Stimulated activated CD8-positive, alpha-beta memory T cell treated with anti-CD3 and anti-CD28 coated beads, Interleukin-12 subunit alpha, Interleukin-12 subunit beta, amount 100 ng/mL, for 24 hours (primary cell): ENCODE results near the gene DGKB.

Source experiments
- DNase-seq: peaks from one replicate; pipeline ENCODE4 v3.0.0-alpha.2; 2020; ENCODE audit errors: extremely low read depth

The DGKB gene

DNA sequence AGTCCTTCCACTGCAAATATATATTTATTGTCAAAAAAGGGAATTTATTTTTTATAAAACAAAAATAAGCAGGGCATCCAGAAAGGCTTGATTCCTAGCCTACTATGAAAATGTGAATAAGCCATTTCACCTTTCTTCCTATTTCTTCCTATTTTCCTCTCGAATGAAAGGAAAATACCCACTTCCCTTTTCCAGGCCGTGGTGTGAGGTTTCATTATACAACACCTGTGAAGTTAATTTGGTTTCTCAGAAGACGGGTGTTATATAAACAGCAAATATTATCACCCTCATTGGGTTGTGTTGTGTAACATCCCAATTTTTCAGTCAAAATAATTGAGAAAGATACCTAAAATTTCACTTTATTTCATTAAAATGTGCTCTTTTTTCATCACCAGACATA lies 214.3 kb downstream of the DGKB start:
- no peak for DNase-seq

DNA sequence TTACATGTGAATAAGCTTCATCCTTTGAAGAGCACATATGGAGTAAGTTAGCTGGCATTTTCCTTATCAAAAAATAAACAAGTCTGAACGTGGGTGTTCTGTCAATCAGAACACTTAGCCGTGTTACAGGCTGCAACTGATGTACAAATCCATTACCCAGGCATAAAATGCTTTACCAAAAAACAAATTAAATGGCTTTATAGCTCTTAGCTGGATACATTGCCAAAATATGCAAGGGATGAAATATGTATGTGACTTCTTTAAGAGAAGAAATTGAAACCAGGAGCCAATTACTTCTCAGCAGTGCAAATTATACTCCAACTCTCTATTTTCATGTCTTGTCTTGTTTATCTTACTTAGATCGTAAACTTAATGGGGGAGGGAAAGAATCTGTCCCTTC lies 214.8 kb downstream of the DGKB start:
- no peak for DNase-seq

DNA sequence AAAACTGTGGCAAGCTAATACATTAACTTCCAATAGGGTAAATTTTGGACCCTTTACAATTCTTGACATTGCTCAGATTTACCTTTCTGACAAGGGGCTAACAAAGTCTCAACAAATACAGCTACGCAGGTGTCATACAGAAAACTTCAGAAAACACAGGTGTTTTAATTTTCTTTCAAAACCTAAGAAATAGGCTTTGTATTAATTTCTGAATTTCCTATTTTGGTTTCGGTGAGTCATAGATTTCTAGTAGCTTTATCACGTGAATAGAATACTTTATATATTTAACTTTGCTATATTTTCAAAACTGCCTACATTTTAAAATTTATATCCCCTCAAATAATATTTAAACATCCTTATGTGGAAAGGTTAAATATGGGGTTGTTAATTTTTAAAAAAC lies 215.3 kb downstream of the DGKB start:
- DNase-seq: no peak

DNA sequence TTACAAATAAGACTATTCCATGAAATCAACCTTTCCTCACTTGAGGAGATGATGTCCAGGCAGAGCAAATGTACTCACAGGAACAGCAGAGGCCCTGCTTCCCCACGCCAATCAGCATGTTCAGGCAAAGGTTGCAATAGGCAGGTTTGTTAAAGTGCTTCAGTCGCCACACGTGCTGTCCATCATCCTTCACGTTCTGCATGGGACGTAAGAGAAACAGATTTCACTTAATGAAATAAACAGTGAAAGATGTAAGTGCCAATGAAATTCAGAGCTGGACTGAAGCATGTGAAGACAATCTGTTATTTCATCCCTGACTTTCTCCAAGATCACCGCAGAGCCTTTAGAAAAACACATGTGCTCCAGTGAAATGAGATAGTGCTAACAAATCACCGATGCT lies 217.4 kb downstream of the DGKB start:
- DNase-seq: no peak

DNA sequence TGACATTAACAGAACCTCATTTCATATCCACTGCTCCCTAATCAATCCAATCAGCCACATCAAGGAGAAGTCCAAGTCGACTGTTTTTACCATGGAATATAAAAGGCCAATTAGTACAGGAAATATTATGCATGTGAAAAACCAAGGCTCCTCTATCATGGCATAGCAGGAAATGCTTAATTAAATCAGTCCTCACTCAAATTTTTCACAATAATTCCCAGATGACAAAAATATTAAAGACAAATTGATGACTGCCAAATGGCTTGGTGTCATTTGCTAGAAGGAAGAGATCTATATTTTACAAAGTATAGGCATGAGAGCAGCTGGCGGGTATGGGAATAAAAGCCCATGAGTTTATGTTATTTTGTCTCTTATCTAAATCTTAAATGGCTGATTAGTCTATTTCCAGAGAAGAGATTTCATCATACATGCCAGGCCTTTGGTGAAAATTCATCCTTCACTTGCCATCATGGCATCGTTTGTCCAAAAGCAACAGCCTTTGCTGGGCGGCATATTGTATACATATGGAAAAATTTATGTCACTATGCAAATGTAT lies 219.6 kb downstream of the DGKB start:
- no peak for DNase-seq

DNA sequence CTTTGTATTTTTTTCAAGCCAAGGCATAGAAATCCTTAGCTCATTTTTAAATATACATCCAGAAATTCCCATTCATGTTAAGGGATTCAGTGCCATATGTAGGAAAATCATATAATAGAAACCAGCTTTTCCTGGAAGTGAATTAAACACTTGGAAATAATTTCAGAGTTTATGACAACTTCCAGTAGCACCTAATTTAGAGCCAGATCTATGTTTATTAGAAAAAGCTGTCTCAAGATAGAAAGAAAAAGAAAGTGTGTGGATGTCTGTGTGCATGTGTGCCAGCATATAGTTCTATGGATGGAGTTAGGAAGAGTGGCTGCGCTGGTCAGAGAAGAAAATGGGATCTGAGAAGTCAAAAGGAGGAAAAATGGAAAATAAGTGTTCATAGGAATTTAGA lies 225.7 kb downstream of the DGKB start:
- no peak for DNase-seq

DNA sequence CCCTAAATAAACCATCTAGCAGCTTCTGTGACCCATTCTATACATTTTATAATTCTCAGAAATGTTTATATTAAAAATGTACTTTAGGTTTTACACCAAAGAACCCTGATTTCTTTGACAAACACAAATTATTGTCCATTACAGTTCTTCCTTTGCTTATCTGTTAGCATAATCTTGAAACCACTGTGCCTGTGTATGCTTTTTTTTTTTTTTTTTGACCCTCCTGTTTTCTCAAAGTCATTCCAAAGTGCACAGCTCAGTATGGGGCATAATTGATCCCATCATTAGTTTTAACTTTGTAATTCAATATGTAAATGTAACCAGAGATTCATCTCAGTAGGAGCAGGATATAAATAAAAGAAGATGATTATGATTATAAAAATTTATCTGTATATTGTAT lies 229.3 kb downstream of the DGKB start:
- no peak for DNase-seq

DNA sequence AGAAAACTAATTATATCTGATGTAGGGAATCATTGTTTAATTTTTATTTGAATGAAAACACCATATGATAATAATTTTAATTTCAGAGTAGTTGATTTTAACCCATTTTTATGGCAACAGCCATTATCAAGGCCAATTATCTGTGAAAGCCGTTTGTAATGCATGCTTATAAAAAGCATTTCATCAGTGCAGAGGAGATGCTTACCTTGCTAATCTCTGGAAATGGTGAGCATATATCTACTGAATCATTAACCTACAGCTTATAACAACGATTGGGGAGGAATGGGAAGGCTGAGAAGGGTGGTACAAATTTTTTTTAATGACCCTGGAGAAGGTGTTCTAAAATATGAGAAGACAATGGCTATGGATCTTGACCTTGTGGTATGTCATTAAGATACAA lies 235.6 kb downstream of the DGKB start:
- no peak for DNase-seq

DNA sequence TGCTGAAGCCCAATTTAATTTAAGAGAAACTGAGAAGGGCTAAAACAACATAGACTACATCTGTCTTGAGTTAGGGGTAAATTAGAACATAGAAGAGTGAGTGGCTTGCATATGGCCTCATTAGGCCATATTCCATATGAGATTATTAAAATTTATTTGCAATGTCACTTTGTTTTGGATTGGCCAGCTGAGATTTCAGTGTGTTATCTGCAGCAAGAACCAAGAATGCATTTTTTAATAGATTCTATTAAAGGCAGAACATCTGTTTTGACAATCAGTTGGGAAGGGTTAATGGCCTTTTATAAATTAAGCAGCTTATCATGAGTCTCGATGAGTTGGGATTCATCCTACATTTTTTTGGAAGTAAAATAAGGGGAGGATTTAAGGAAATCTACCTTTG lies 236.2 kb downstream of the DGKB start:
- no peak for DNase-seq

DNA sequence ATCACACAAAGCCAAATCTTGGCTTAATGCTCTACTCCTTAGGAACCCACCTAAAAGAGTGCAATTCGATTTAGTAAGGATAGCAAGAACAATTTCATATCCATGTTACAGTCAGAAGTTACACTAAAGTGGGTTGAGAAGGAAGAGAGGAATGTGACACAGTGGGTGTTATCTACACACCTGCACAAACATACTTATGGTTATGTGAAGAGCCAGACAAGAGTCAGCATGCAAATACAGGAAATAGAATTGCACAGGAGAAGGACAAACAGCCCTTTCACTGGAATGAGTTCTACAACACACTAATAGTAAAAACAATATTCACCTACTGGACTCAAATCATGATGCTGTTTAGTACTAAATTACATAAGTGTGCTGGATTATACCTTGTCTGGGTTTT lies 262.8 kb downstream of the DGKB start:
- DNase-seq: no peak

DNA sequence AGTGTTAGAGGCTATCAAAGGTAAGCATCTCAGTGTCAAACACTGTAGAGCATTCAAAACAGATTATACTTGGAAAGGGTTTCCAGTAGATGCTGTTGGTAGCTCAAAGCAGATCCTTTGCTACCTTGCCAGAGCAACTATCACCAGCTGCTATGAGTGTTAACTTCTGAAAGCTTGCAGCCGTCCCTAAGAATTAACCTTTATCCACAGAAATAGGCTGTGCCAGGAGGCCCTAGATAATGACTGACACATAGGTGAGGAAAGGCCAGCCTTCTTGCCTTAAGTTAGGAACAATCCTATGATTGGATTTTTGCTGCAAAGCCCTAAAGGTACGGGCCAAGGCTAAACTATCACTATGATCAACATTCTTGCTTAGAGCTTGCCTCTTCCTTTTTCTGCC lies 263.2 kb downstream of the DGKB start:
- DNase-seq: no peak

DNA sequence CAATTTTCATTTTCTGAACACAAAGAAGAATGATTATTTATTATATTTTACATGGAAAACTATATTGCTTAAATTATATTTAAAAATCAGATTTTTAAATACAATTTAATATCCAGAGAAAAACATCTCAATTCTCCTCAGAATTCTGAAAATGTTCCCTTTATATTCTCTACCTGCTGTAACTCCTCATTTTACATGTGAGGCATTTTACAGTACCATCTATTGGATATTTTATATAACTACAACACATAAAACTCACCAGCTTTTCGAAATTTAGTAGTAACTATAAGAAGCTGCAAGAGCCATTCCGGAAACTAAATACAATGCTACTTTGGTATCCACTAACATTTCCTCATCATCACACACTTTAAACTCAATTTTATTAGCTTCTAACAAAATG lies 264.6 kb downstream of the DGKB start:
- no peak for DNase-seq

DNA sequence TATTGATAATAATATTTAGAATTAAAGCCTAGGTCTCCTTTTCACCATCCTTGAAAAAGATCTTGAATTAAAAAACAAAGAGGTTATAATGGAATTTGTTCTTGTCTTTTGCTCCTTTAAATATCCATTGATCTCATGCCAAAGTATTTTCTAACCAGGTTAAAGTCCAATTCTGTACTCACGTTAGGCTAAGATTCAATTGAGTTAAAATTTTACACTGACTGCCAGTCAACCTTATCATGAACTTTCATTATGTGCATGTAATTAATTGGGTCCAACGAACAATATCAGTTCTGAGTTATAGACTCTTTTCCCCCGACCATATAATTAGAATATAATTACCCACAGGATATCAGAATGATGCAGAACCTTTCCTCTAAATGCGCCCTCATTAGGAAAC lies 266.6 kb downstream of the DGKB start:
- no peak for DNase-seq

DNA sequence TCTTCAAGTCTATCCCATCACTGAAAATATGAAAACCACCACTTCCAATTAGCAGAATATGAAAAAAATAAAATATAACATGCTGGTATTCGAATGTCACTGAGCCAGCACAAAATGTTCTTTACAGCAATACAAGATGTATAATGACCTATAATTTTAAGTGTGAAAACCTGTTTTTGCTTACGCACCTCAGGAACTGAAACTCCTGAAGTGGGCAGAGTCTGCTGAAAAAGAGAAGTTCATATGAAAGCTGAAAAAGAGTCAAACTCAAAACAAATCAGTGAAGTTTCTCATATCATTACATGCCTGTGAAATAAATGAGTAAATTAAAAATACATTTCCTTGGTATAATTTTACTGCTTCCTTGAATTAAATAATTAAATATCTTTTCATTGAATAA lies 272.5 kb downstream of the DGKB start:
- no peak for DNase-seq

DNA sequence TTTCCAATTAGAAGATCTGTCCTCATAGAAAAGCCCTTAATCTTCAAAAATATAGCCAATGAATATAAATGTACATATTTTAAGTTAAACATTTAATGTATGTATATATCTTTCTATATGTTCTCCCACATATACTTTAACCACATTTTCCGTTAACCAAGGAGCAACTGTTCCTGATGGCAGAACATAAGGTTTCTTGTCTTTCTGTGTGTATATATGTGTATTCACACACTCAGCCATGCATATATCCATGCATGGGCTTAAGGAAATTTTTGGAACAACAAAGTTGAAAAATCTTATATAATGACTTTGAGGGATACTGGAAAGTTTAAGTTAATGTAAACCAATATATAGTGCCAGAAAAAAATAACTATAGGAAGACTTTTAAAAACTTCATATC lies 274.0 kb downstream of the DGKB start:
- DNase-seq: no peak

DNA sequence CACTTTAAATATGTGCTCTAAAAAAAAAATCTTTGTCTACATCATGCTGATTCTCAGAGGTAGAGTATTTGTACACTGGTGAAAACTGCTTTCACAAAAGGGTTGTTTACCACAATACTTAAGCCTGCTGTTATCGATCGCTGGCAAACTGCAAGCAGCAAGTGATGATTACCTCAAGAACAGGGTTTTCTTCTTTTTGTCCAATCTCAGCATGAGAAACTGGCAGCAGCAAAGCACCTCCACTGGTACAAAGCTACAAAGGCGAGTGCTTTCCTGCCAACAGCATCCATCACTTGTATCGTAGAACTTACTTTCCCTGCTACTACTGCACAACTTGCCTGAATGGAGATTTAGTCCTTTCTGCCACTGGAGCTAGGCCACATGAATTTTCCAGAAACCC lies 276.5 kb downstream of the DGKB start:
- no peak for DNase-seq

DNA sequence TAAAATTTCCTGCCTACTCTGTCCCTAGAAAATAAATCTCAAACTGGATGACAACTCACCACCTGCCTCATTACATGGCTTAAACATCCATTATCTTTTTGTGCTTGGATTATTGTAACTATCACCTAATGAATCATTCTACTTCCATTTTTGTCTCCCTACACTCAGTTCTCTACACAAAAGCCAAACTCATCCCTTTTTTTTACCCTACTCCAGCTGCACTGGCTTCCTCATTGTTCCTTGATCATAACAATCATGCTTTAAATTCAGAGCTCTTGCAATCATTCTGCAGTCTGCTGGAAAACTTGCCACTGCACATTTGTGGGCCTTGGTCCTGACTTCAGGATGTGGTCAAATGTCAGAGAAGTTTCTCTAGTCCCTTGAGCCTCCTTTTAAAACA lies 280.0 kb downstream of the DGKB start:
- DNase-seq: no peak

DNA sequence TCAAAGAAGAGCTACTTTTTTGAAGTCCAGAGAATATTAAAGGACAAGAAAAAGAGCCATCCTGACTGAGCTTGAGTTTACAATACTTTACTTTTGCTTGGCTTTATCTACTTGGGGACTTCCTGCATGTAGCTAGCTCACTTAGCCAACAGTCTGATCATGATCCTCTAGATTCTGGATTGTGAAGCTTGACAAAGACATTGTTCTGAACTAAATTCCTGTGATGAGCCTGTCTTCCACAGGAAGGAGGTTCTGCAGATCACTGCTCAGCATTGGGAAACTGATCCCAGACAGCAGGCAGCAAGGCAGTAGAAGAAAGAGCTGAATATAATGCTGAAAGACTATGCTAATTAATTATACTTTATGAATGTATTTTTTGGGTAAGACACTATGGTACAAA lies 296.4 kb downstream of the DGKB start:
- DNase-seq: no peak

DNA sequence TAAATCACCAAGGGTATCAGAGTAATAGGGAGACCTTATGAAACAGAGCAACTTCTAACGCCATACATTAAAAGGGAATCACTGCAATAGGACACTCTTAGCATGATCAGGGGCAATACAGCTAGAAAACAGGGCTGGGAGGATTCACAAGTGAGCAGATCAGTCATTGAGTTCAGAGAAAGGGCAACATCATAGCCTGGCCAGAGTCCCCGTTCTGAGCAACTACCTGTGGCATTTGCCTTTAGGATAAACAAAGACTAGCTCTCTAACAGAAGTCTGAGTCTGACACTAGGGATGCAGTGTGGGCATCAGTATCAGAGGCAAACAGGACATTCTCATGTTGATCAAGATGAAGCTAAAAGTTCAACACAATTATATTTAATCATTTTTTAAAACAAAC lies 297.9 kb downstream of the DGKB start:
- no peak for DNase-seq

DNA sequence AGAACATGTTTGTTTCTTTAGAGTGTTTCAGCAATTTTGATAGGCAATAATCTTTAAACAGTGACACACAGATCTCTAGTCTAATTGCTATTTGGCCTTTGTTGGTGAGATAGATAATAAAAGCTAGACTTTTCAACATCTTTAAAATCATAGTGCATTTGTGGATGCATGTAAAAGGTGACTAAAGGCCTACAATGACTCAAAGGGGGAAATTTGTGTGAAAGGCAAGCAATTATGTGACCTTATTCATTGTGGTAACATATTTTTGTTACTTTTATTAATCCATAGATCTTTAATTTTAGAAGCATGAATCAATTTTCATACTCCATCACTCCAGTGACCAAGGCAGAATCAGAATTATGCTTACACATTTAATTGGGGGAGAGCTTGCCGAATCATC lies 299.7 kb downstream of the DGKB start:
- no peak for DNase-seq

DNA sequence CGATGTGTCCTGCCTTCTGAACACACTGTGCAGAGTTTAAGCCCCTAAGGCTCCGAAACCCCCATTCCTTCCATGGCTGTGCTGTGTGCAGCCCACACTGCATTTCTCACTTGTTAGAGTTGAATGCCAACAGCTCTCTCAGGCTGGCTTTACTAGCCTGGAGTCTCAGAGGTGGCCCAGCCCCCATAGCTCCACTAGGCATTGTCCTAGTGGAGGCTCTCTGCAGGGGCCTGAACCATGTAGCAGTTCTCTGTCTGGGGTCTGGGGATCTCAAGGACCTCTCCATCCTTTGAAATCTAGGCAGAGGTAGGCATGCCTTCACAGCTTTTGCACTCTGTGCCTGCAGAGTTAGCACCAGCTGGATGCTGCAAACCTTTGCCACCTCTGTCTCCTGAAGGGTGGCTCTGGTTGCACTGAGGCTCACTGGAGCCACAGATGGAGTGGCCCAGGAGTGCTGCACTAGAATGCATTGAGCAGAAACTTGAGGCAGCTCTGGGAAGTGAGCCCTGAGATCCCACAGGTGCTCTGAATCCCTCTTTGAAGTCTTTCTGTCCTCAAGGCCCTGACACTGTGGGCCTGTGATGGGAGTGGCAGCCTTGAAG lies 301.7 kb downstream of the DGKB start:
- no peak for DNase-seq

DNA sequence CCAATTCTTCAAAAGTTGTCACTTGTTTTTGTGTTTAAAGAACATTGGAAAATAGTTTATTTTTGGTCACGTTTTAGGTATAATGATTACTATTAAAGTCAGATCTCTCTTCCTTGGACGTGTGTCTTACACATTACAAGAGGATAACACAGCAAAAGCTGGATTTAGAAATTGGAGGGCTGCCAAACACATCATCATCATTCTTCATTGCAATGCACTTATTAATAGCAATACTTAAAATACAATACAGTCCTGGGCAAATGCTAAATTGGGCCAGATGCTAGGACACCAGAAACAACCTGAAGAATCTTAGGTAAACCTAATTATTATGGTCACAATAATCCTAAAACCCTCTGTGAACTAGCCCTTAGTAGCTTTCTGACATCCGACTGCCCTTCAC lies 303.6 kb downstream of the DGKB start:
- no peak for DNase-seq

DNA sequence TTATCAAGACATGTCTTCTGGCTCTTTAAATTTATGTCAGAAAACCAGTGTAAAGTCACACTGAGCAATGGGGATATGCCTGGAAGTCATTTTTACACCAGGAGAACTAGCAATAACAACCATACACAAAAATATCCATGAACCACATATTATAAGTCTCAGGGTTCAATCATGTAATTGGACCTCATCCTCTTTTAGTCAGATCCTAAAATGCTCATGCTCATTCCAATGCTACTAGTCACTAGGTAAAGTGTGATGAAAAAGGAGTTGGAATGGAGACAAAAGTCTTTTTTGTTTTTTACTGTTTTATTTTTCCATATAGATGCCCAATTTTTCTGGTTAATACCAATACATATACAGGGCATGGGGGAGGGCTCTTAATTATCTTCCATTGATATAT lies 306.1 kb downstream of the DGKB start:
- no peak for DNase-seq

DNA sequence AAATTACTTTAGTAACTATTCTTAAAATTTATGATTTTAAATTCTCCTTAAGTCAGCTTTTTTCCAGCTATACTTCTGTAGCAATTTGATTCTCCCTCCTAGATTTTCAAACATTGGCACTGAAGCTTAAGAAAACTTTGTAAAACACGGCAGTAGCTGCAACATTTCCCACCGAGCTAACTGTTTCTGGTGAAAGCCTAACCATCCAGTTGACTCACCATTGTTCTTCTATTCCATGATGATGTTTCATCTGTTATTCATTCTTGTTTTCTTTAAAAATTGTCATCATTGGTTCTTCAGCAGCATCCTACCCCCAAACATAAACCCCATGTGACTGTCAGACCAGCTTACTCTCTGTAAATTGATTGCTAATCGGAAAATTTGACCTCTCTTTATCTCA lies 312.3 kb downstream of the DGKB start:
- DNase-seq: no peak

DNA sequence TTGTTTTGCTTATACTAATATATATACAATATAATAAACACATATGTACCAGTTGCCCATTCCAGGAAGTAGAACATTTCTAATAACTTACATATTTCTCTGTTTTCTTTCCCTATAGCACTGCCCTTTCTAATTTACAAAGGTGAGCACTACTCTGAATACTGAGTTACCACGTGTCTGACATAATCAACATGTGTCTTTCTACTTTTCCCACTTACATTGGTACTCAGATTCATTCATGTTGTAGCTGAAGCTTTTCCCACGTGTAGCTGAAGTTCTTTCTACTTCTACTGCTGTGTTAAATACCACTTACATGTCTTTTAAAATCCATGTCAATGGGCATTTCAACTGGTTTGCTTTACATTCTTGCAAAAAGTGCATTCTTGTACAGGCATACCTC lies 317.3 kb downstream of the DGKB start:
- no peak for DNase-seq
